WI38 (cell line): ENCODE data around the gene KLHDC3.

Experiments
- H3K4me3 ChIP-seq: 2 replicates; pipeline ENCODE4 v1.5.1; 2011; ENCODE audit warnings: low read depth, mild to moderate bottlenecking, control low read depth, low read length
- TF ChIP-seq, protein P1 (sequence below): IDR thresholded peaks from 2 replicates; pipeline ENCODE4 v1.5.1; 2012; ENCODE audit warnings: low read depth, mild to moderate bottlenecking, control low read depth, low read length

The KLHDC3 gene

DNA sequence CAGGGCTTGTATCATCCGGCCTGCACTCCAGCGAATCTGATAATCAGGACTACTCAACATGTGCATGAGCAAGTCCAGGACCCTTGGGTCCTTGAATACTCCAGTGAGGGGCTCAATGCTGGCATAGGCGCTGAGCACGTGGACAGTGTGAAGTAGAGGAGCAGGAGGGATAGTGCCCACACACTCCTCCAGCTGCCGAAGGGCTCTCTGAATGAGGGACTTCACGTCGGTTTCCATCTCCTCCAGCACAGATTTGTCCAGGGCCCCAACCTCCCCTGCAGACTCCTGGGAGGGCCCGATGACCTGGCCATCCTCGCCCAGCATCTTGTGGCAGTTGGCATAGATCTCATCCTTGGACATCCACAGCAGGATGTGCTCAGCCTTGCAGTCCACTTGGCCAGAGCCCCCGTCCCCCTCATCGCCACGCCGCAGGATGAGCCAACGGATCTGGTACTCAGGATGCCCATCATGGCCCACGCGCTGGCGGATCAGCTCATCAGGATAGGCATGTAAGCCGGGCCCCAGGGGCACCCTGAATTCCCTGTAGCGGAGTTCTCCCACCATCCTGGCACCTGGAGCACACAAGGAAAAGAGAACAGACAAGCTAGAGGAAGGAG, 38.3 kb downstream of the KLHDC3 start:
- TF ChIP-seq, protein P1, sequence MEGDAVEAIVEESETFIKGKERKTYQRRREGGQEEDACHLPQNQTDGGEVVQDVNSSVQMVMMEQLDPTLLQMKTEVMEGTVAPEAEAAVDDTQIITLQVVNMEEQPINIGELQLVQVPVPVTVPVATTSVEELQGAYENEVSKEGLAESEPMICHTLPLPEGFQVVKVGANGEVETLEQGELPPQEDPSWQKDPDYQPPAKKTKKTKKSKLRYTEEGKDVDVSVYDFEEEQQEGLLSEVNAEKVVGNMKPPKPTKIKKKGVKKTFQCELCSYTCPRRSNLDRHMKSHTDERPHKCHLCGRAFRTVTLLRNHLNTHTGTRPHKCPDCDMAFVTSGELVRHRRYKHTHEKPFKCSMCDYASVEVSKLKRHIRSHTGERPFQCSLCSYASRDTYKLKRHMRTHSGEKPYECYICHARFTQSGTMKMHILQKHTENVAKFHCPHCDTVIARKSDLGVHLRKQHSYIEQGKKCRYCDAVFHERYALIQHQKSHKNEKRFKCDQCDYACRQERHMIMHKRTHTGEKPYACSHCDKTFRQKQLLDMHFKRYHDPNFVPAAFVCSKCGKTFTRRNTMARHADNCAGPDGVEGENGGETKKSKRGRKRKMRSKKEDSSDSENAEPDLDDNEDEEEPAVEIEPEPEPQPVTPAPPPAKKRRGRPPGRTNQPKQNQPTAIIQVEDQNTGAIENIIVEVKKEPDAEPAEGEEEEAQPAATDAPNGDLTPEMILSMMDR: no peak

DNA sequence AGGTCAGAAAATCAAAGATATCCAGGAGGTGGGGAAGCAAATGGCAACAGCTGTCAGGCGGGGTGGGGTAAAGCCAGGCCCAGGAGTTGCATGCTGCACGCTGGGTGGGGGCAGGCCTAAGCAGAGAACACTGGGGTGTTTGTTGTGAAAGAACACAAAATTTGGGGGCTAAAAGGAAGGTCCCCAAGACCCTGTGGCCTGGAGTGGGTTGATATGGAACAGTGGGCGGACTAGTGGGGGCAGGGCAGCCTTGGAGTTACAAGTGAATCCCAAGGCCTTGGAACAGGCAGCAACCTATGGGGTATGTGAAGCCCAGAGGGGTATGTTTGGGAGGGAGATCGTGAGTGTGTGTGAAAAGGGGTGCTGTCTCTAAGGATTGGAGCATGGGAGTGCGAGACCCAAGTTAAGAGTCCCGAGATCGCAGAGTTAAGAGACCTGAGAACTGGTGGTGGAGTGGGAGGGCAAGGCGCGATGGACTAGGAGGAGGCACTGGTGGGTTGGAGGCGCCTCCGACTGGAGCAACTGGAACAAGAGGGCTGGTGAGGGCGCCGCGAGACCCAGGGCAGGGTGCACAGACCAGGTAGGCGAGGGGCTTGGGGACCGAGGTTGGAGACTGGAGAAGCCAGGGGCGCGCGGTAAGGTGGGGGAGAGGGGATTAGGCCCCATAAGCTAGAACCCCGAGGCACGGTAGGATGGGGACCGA, 38.9 kb downstream of the KLHDC3 start:
- TF ChIP-seq, protein P1: no peak

More for the DNA sequence above, 38.3 kb downstream of the KLHDC3 start:
- H3K4me3 ChIP-seq: peak overlapping the region; percentile 74

DNA sequence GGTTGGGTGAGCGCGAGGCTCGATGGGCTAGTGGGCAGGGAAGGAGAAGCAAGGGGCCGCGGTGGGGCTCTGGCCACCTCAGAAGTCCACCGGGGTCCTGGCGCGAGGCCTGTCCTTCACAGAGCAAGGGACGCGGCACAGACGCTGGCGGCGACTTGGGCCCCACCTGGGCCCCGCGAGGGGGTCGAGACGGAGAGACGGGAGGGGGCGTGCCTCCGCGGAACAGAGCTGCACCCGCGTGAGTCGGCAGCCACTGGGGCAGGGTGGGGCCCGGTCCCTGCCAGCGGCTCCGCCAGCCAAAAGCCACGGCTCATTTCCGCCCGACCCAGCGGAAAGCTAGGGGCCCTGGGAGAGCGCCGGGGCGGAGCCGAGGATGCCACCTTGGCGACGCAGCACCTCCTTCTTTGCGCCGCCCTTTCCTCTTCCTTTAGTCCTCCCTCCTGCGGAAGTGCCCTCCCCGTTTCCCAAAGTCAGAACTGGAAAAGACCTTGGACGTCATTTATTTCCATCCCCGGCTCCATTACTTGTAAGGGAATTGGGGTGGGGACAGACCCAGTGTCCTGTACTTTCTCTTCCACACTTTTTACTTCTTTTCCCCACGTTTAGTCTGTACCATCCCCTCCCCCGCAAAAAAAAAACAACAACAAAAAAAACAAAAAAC, 39.6 kb downstream of the KLHDC3 start, which contains the start of gene CUL7:
Gene CUL7 (minus strand): TSS at position 307 of the 661 bp plus-strand sequence. CDS start 1,063 bp downstream, outside the sequence.
- TF ChIP-seq, protein P1: no peak
- H3K4me3 ChIP-seq: peak within 1 kb of the TSS; percentile 74

More for the DNA sequence above, 38.9 kb downstream of the KLHDC3 start:
- peak overlapping the region; percentile 74 for H3K4me3 ChIP-seq

DNA sequence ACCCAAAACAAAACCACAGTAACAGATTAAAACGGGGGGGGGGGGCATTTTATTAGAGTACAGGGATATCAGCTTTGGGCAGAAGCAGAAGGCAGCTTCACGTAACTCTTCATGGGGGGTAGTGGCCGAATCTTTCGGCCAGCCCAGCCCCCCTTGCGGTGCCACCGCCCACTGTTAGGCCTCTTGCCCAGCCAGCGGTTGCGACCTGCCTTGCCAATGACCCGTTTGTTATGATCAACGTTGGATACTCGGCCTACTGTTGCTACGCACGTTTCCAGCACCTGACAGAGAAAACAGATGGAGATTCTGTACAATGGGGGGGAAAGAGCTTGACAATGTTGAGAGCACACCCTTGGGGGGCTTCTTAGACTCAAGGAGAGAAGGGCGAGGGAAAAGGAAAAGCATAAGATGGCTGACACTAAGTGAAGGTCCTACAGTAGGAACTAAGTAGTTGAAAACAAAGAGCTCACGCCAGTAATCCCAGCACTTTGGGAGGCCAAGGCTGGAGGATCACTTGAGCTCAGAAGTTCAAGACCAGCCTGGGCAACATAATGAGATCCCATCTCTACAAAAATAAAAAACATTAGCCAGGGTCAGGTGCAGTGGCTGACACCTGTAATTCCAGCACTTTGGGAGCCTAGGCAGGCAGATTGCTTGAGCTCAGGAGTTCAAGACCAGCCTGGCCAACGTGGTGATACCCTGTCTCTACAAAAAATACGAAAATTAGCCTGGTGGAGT, 40.3 kb downstream of the KLHDC3 start:
- peak overlapping the region; percentile 74 for H3K4me3 ChIP-seq
- TF ChIP-seq, protein P1: no peak

DNA sequence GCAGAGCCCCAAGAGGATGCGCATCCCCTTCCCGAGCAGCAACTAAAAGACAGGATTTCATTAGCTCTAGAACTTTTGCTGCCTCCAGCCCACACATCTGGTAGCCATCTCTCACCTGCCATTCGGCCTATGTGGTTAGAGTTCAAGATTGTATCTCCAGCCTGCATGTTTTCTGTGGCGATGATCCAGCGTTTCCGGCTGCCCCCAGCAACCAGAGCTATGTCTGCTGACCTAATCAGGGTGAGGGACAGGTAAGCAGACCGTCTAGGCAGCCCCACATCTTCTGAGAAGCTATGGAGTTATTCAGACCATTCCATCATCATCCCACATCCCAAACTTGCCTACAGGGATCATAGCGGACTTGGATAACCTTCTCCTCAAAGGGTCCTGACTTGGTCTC, 41.9 kb downstream of the KLHDC3 start:
- TF ChIP-seq, protein P1: no peak
- no peak overlapping the region for H3K4me3 ChIP-seq

DNA sequence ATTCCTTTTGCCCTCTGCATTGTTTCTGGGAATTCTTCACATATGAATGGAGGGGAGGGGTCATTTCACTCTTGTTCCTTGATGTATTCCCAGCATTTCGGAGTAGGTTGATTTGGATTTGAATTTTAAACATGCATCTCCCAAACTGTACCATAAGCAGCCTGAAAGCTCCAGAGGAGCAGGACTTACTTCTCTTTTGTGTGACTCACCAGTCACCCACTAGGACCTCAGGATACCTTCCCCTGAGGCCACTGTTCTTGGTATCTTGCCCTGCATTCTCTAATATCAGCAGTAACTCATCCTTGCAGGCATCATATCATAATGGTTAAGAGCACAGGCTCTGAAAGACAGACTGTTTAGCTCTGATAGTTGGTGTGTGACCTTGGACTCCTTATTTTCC, 44.5 kb downstream of the KLHDC3 start:
- TF ChIP-seq, protein P1: no peak
- peak overlapping the region; percentile 99 for H3K4me3 ChIP-seq
